HL-60 (cell line): Measurements from ENCODE around the gene CUEDC2.

ENCODE experiments used
- DNase-seq, 2 experiments: peaks; one replicate each; pipeline ENCODE4 v3.0.0-alpha.2; 2010 to 2020; ENCODE audit warnings: low read depth in 1 of 2, low spot score in 1 of 2
- H3K27ac ChIP-seq: fragments of 250-450 bp; sonication (Bioruptor Pico); replicated peaks from 2 replicates; pipeline ENCODE4 v1.5.1; 2020; ENCODE audit warnings: mild to moderate bottlenecking, moderate library complexity
- H3K27me3 ChIP-seq: fragments of 250-450 bp; sonication (Bioruptor Pico); 2 replicates; pipeline ENCODE4 v1.5.1; 2021; ENCODE audit warnings: mild to moderate bottlenecking, moderate library complexity; ENCODE audit not compliant: insufficient read depth, poor library complexity, severe bottlenecking
- H3K4me3 ChIP-seq: replicated peaks from 2 replicates; pipeline ENCODE4 v1.5.1; 2011; ENCODE audit warnings: mild to moderate bottlenecking, control low read depth, low read length; ENCODE audit not compliant: insufficient read depth
- CTCF ChIP-seq: IDR thresholded peaks from one replicate; pipeline ENCODE4 v1.5.1; 2011; ENCODE audit warnings: low read length, control low read depth, inconsistent platforms; ENCODE audit not compliant: insufficient read depth
- GABPA ChIP-seq: IDR thresholded peaks from 2 replicates; pipeline ENCODE4 v1.6.1; 2012; ENCODE audit warnings: low read depth
- POLR2AphosphoS5 ChIP-seq: IDR thresholded peaks from 2 replicates; pipeline ENCODE4 v1.6.1; 2012; ENCODE audit warnings: low read depth
- REST ChIP-seq: IDR thresholded peaks from 2 replicates; pipeline ENCODE4 v1.6.1; 2012; ENCODE audit warnings: low read depth; ENCODE audit not compliant: insufficient replicate concordance
- SPI1 ChIP-seq: IDR thresholded peaks from 2 replicates; pipeline ENCODE4 v1.6.1; 2012; ENCODE audit warnings: low read depth, mild to moderate bottlenecking, borderline replicate concordance

CUEDC2 gene

GRCh38 chr10:102401342-102401654 is 31.1 kb downstream of the CUEDC2 start:
- no peak for DNase-seq
- no peak for TF ChIP-seq GABPA
- TF ChIP-seq POLR2AphosphoS5 = no peak
- no peak for TF ChIP-seq CTCF
- no peak for TF ChIP-seq REST
- no peak for TF ChIP-seq SPI1
- no peak overlapping the region for H3K4me3 ChIP-seq
- no peak overlapping the region for H3K27ac ChIP-seq
- H3K27me3 ChIP-seq = no peaks in the 10 kb centered on the region

- TF ChIP-seq SPI1 (no peak), REST (no peak), CTCF (no peak), POLR2AphosphoS5 (no peak), GABPA (no peak)
- Histone ChIP-seq H3K4me3 (no peak overlapping the region), H3K27me3 (no peaks in the 10 kb centered on the region), H3K27ac (no peak overlapping the region)
- DNase-seq = no peak
Measured at GRCh38 chr10:102400598-102401341, 31.6 kb downstream of the CUEDC2 start.

GRCh38 chr10:102400076-102400475 is 32.3 kb downstream of the CUEDC2 start:
- no peak for DNase-seq
- Histone ChIP-seq H3K27ac (no peak overlapping the region), H3K4me3 (no peak overlapping the region), H3K27me3 (no peaks in the 10 kb centered on the region)
- TF ChIP-seq SPI1 = no peak
- no peak for TF ChIP-seq GABPA
- no peak for TF ChIP-seq CTCF
- TF ChIP-seq REST = no peak
- no peak for TF ChIP-seq POLR2AphosphoS5
